CD8-positive, alpha-beta memory T cell (primary cell): ENCODE measurements around the gene SLC46A1. TPM values are rescaled to one million over a fixed set of nuclear protein-coding genes. Genes with fewer than 3 reads are reported as not detected.

Experiments used
- CTCF ChIA-PET: fragments of 350-600 bp; sonication (Branson Sonifier 250); formaldehyde crosslinking; loops from one replicate; lab custom pipeline; 2021; ENCODE audit warnings: antibody characterized with exemption; lab: Charles Lee
- POLR2A ChIA-PET: fragments of 350-600 bp; sonication (Branson Sonifier 250); formaldehyde crosslinking; loops from one replicate; lab custom pipeline; 2021; ENCODE audit warnings: antibody characterized with exemption; lab: Charles Lee
- DNase-seq, 5 donors: peaks; one replicate each; pipeline versions ENCODE4 v3.0.0 to v3.0.0-alpha.2; 2020 to 2022; ENCODE audit warnings: mixed read lengths in 1 of 5
- H3K27ac ChIP-seq: one replicate; pipeline ENCODE4 v1.7.0; 2013; ENCODE audit warnings: low read depth, mild to moderate bottlenecking, low read length, moderate library complexity
- H3K27me3 ChIP-seq: 2 replicates; pipeline ENCODE4 v1.7.0; 2013; ENCODE audit warnings: low read length, mild to moderate bottlenecking; ENCODE audit not compliant: insufficient read depth, poor library complexity, severe bottlenecking
- H3K36me3 ChIP-seq: 2 replicates; pipeline ENCODE4 v1.7.0; 2013; ENCODE audit warnings: mild to moderate bottlenecking, low read length, moderate library complexity; ENCODE audit not compliant: insufficient read depth
- H3K4me1 ChIP-seq: 2 replicates; pipeline ENCODE4 v1.7.0; 2013; ENCODE audit warnings: mild to moderate bottlenecking, low read length, moderate library complexity; ENCODE audit not compliant: insufficient read depth
- H3K4me3 ChIP-seq: 2 replicates; pipeline ENCODE4 v1.7.0; 2013; ENCODE audit warnings: mild to moderate bottlenecking, low read length
- H3K9me3 ChIP-seq: 2 replicates; pipeline ENCODE4 v1.7.0; 2013; ENCODE audit warnings: mild to moderate bottlenecking, low read length
- H3K27ac Mint-ChIP-seq, 8 donors: one replicate each; pipeline ENCODE4 v1.8.0; 2020 to 2021; ENCODE audit warnings: mixed read lengths in 8 of 8, mild to moderate bottlenecking in 6 of 8, inconsistent platforms in 3 of 8, moderate library complexity in 3 of 8
- H3K27me3 Mint-ChIP-seq, 2 donors: one replicate each; pipeline ENCODE4 v1.8.0; 2020 to 2021; ENCODE audit warnings: mixed read lengths in 2 of 2, mild to moderate bottlenecking in 1 of 2, moderate library complexity in 1 of 2
- H3K36me3 Mint-ChIP-seq, 3 donors: one replicate each; pipeline ENCODE4 v1.8.0; 2020 to 2021; ENCODE audit warnings: mixed read lengths in 3 of 3, inconsistent platforms in 1 of 3, mild to moderate bottlenecking in 1 of 3
- H3K4me1 Mint-ChIP-seq, 3 donors: one replicate each; pipeline ENCODE4 v1.8.0; 2020 to 2021; ENCODE audit warnings: mixed read lengths in 3 of 3, inconsistent platforms in 1 of 3, mild to moderate bottlenecking in 1 of 3
- H3K4me3 Mint-ChIP-seq, 7 donors: one replicate each; pipeline ENCODE4 v1.8.0; 2020 to 2021; ENCODE audit warnings: mixed read lengths in 7 of 7, mild to moderate bottlenecking in 6 of 7, moderate library complexity in 4 of 7, inconsistent platforms in 2 of 7
- H3K9me3 Mint-ChIP-seq, 5 donors: one replicate each; pipeline ENCODE4 v1.8.0; 2020 to 2022; ENCODE audit warnings: mixed read lengths in 5 of 5, mild to moderate bottlenecking in 3 of 5, moderate library complexity in 2 of 5, inconsistent platforms in 1 of 5
- polyA plus RNA-seq: library from polyadenylated mRNA; unstranded; fragments of 300-500 nt; fragmentation: Illumina TruSeq; gene quantifications from one replicate; pipeline ENCODE4 v1.2.3, GENCODE V29; 2021
- total RNA-seq, 2 experiments: library from RNA; stranded (reverse); gene quantifications; one replicate each; pipeline ENCODE4 v1.2.3, GENCODE V29; 2021

Gene SLC46A1
- total and polyA plus RNA-seq, 3 experiments from 2014 or later: 5.6 to 6.3 (median 6.0) TPM

GRCh38 chr17:28388106-28388505 is 17.9 kb downstream of the SLC46A1 start:
- ChIA-PET CTCF (no interaction called here), POLR2A (no interaction called here)
- no peaks in the 10 kb centered on the region for H3K27me3 ChIP-seq
- no peak overlapping the region for H3K27ac ChIP-seq
- H3K36me3 ChIP-seq: peaks cover 24% of the 10 kb centered on the region
- peaks cover 6 to 66% (median 6%) of the 10 kb centered on the region in 3 donors for H3K36me3 Mint-ChIP-seq
- H3K4me3 ChIP-seq: no peak overlapping the region
- peaks cover 19% of the 10 kb centered on the region for H3K4me1 ChIP-seq
- H3K9me3 ChIP-seq: no peaks in the 10 kb centered on the region
- H3K4me1 Mint-ChIP-seq: peaks cover 18 to 33% (median 21%) of the 10 kb centered on the region in 3 donors
- H3K27ac Mint-ChIP-seq: peak overlapping the region in 1 of 8 donors; percentile 32
- H3K9me3 Mint-ChIP-seq: no peaks in the 10 kb centered on the region
- DNase-seq: no peak
- H3K4me3 Mint-ChIP-seq: no peak overlapping the region
- no peaks in the 10 kb centered on the region for H3K27me3 Mint-ChIP-seq

DNA sequence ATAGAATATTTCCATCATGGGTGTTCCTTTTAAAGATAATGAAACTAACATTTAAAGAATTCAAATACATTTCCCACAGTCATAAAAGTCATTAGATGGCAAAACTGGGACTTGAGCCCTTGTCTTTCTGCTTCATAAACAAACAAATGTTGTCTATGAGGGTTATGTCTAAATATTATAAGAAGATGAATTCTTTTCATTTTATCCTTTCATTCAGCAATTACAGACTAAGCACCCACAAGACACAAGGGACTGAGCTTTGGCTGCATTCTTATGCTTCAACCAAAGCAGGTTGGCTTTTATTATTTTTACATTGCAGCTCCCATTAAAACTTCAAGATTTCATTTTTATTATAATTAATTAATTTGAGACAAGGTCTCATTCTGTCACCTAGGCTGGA is 19.6 kb downstream of the SLC46A1 start:
- Histone ChIP-seq H3K9me3 (no peaks in the 10 kb centered on the region), H3K4me1 (peaks cover 19% of the 10 kb centered on the region), H3K4me3 (no peak overlapping the region), H3K27ac (no peak overlapping the region), H3K36me3 (peaks cover 15% of the 10 kb centered on the region), H3K27me3 (no peaks in the 10 kb centered on the region)
- Mint-ChIP-seq H3K27me3 (no peaks in the 10 kb centered on the region), H3K4me1 (peaks cover 21 to 38% (median 22%) of the 10 kb centered on the region in 3 donors), H3K27ac (no peak overlapping the region), H3K4me3 (peak overlapping the region in 5 of 7 donors; percentile 28 to 94 (median 93)), H3K9me3 (no peaks in the 10 kb centered on the region), H3K36me3 (peaks cover 6 to 52% (median 6%) of the 10 kb centered on the region in 3 donors)
- DNase-seq: no peak
- ChIA-PET CTCF (interaction anchor here (1.6 kb wide), 1 partner anchor 30 kb away, joined by 6 read pairs; no protein-coding TSS in a partner anchor), POLR2A (no interaction called here)

- H3K36me3 Mint-ChIP-seq: peaks cover 4 to 42% (median 5%) of the 10 kb centered on the region in 3 donors
- peak overlapping the region; percentile 90 to 95 (median 94) for H3K4me3 Mint-ChIP-seq
- Histone ChIP-seq H3K9me3 (no peaks in the 10 kb centered on the region), H3K27ac (no peak overlapping the region), H3K27me3 (no peaks in the 10 kb centered on the region), H3K4me3 (peak overlapping the region; percentile 96), H3K4me1 (peaks cover 19% of the 10 kb centered on the region), H3K36me3 (peaks cover 6% of the 10 kb centered on the region)
- H3K27ac Mint-ChIP-seq: peak overlapping the region in 6 of 8 donors; percentile 24 to 79 (median 68)
- no peaks in the 10 kb centered on the region for H3K27me3 Mint-ChIP-seq
- H3K9me3 Mint-ChIP-seq: no peaks in the 10 kb centered on the region
- POLR2A ChIA-PET: interaction anchor here (1.7 to 3.9 kb wide), 2 partner anchors 14 to 28 kb away, joined by 9 to 15 read pairs; partner anchors contain the start of genes POLDIP2, SARM1 and VTN
- H3K4me1 Mint-ChIP-seq: peaks cover 21 to 41% (median 23%) of the 10 kb centered on the region in 3 donors
- DNase-seq: no peak
- CTCF ChIA-PET: interaction anchor here (1.0 to 1.6 kb wide), 3 partner anchors 14 to 31 kb away, joined by 4 to 6 read pairs (median 6); partner anchors contain the start of gene SARM1
These were observed 20.6 kb downstream of the SLC46A1 start for GRCh38 chr17:28385406-28385805.

DNA sequence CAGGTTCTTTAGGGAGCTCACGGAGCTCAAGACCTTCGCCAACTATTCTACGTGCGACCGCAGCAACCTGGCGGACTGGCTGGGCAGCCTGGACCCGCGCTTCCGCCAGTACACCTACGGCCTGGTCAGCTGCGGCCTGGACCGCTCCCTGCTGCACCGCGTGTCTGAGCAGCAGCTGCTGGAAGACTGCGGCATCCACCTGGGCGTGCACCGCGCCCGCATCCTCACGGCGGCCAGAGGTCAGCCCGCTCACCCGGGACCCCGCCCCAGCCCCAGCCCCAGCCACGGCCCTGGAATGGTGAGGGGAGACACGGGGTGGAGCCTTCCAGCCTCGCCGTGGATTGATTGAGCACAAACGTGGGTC is 21.0 kb downstream of the SLC46A1 start:
- peak overlapping the region; percentile 96 for H3K4me3 ChIP-seq
- peak overlapping the region; percentile 90 to 95 (median 94) for H3K4me3 Mint-ChIP-seq
- H3K27ac Mint-ChIP-seq: peak overlapping the region; percentile 24 to 92 (median 68)
- H3K36me3 ChIP-seq: peaks cover 4% of the 10 kb centered on the region
- peak overlapping the region; percentile 31 for H3K27ac ChIP-seq
- H3K9me3 ChIP-seq: no peaks in the 10 kb centered on the region
- POLR2A ChIA-PET: interaction anchor here (1.1 to 3.9 kb wide), 4 partner anchors 14 to 565 kb away, joined by 3 to 15 read pairs (median 8); partner anchors contain the start of genes IFT20, POLDIP2, SARM1 and TNFAIP1
- CTCF ChIA-PET: interaction anchor here (1.0 to 1.3 kb wide), 2 partner anchors 14 to 32 kb away, joined by 4 to 6 read pairs; partner anchors contain the start of gene SARM1
- no peaks in the 10 kb centered on the region for H3K9me3 Mint-ChIP-seq
- peaks cover 21 to 41% (median 25%) of the 10 kb centered on the region in 3 donors for H3K4me1 Mint-ChIP-seq
- H3K4me1 ChIP-seq: peaks cover 19% of the 10 kb centered on the region
- no peaks in the 10 kb centered on the region for H3K27me3 Mint-ChIP-seq
- no peaks in the 10 kb centered on the region for H3K27me3 ChIP-seq
- DNase-seq: no peak
- peaks cover under 1 to 38% (median 7%) of the 10 kb centered on the region in 3 donors for H3K36me3 Mint-ChIP-seq

GRCh38 chr17:28384281-28385036 is 21.6 kb downstream of the SLC46A1 start:
- Mint-ChIP-seq H3K4me1 (peaks cover 21 to 41% (median 25%) of the 10 kb centered on the region in 3 donors), H3K9me3 (no peaks in the 10 kb centered on the region), H3K36me3 (peaks cover 0 to 33% (median 4%) of the 10 kb centered on the region in 3 donors), H3K27me3 (no peaks in the 10 kb centered on the region), H3K27ac (peak overlapping the region; percentile 50 to 92 (median 77)), H3K4me3 (peak overlapping the region; percentile 90 to 95 (median 94))
- Histone ChIP-seq H3K4me3 (peak overlapping the region; percentile 96), H3K36me3 (no peaks in the 10 kb centered on the region), H3K4me1 (peaks cover 19% of the 10 kb centered on the region), H3K27me3 (no peaks in the 10 kb centered on the region), H3K9me3 (no peaks in the 10 kb centered on the region), H3K27ac (peak overlapping the region; percentile 31)
- POLR2A ChIA-PET: interaction anchor here (0.5 to 3.9 kb wide), 5 partner anchors 13 to 565 kb away, joined by 3 to 15 read pairs (median 8); partner anchors contain the start of genes IFT20, POLDIP2, SARM1 and TNFAIP1
- CTCF ChIA-PET: interaction anchor here (0.8 to 1.3 kb wide), 4 partner anchors 13 to 49 kb away, joined by 3 to 6 read pairs (median 4); partner anchors contain the start of genes IFT20, POLDIP2, SARM1 and TNFAIP1
- DNase-seq: peak; percentile 42 to 76 (median 49)

- no peak overlapping the region for H3K4me3 ChIP-seq
- H3K36me3 Mint-ChIP-seq: peaks cover 0 to 15% (median 8%) of the 10 kb centered on the region in 3 donors
- no peaks in the 10 kb centered on the region for H3K9me3 Mint-ChIP-seq
- no peak overlapping the region for H3K27ac ChIP-seq
- peak overlapping the region in 4 of 7 donors; percentile 7 to 79 (median 35) for H3K4me3 Mint-ChIP-seq
- POLR2A ChIA-PET: no interaction called here
- no peak for DNase-seq
- peaks cover 16 to 35% (median 23%) of the 10 kb centered on the region in 3 donors for H3K4me1 Mint-ChIP-seq
- H3K9me3 ChIP-seq: no peaks in the 10 kb centered on the region
- H3K27me3 Mint-ChIP-seq: no peaks in the 10 kb centered on the region
- CTCF ChIA-PET: interaction anchor here (1.5 kb wide), 1 partner anchor 24 kb away, joined by 6 read pairs; the partner anchor contains the start of gene POLDIP2
- no peaks in the 10 kb centered on the region for H3K27me3 ChIP-seq
- H3K36me3 ChIP-seq: no peaks in the 10 kb centered on the region
- peaks cover 19% of the 10 kb centered on the region for H3K4me1 ChIP-seq
- H3K27ac Mint-ChIP-seq: no peak overlapping the region
These were observed 24.7 kb downstream of the SLC46A1 start for GRCh38 chr17:28381141-28381825.
